ENCODE results near the gene PRAC1.

The PRAC1 gene

DNA sequence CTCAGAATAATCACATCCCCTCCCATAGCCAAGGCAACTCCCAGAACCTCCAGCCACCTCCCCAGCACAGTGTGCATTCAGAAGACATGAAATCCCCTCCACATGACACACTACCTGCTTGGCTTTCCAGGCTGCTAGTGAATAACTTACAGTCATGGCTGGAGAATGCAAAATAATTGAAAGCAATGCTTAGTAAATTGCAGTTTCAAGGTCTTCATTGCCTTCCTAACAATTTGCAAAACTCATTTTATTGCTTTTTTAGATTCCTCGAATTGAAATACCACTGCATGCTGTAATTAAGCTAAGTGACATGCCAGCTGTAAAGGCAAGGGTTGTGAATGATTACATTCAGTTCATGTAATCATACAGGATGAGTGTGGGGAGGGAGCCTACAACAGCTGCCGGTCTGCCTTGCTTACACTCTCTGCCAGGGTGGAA, 35.2 kb upstream of the PRAC1 start:
- peak overlapping the region; percentile 100 for H3K27ac ChIP-seq
- no peak for TF ChIP-seq CTCF (conservative IDR thresholded peaks at IDR 0.05)

DNA sequence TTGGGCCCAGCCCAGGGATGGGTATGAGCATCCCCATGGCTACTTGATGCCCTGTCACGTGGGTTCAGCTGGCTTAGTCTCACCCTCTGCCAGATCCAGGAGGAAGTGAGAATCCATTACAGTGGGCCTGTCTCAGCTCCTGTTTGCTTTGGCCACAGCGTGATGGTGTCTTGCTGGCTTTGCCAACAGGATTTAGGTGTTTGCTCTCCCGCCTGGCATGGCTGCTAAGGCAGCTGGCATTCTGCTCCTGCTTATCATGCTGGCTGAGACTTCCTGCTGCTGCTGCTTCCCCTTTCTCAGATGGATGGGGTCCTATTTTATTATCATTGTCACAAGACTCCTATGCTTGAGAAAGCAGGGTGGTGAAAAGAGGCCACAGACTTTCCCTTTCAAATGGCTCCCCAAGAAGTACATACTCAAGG, 34.5 kb upstream of the PRAC1 start:
- TF ChIP-seq CTCF (conservative IDR thresholded peaks at IDR 0.05), result no peak
- H3K27ac ChIP-seq, result peak overlapping the region; percentile 100

DNA sequence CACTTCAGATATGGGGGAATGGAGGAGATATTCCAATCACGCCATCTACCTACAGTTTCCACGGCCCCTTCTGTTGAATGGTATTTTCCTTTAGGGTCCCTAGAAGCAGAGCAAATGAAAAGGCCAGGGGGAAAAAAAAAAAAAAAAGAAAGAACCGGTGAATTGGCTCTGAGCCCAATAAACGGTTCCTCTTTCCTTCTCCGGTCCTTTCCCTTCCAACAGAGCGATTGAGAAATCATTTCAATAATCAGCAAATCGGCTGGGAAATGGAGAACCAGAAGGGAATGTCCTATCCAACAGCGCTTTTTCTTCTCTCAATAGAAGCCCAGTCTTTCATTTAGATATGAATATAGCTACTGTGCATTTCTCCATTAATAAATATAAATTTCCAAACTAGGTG, 33.0 kb upstream of the PRAC1 start:
- no peak for TF ChIP-seq CTCF (conservative IDR thresholded peaks at IDR 0.05)
- H3K27ac ChIP-seq, result peak overlapping the region; percentile 100

DNA sequence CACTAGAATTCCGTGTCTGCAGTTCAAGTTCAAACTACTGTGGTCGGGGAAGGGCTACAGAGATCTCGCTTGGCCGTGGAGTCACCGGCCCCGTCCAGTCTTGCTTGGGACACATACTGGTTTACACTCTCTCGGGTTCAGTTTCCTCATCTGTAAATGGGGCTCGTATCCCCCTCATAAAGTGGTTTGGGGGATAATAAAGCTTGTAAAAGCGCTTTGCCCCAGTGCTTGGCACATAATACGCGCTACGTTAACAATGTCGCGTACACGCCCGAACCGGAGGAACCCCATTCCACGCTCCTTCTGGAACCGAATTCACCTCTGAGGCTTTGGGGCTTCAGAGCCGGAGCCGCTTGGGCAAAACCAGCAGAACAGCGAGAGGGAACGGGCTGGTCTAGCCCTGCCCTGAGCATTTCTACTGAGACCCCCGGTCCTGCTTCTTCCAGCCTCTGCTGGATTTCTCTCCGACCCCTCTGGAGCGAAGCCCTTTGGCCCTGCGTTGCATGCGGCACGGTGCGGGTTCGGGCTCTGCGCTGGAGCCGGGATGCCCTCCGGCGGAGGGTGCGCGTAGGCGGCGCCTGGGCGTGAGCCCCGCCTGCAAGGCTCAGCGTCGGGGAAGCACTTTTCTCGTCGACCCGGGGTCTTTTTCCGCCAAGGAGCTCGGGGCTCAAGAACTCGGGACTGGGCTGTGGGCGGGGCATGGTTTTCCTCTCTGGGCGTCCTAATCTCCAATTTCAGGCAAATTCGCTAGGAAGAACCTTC, 32.4 kb upstream of the PRAC1 start:
- H3K27ac ChIP-seq, result peak overlapping the region; percentile 100; the same call in 1 of the 2 replicates
- TF ChIP-seq CTCF (conservative IDR thresholded peaks at IDR 0.05), result no peak

GRCh38 chr17:48753794-48754499, 31.6 kb upstream of the PRAC1 start:
- H3K27ac ChIP-seq, result peak overlapping the region; percentile 100; the same call in 1 of the 2 replicates
- TF ChIP-seq CTCF (conservative IDR thresholded peaks at IDR 0.05), result no peak

DNA sequence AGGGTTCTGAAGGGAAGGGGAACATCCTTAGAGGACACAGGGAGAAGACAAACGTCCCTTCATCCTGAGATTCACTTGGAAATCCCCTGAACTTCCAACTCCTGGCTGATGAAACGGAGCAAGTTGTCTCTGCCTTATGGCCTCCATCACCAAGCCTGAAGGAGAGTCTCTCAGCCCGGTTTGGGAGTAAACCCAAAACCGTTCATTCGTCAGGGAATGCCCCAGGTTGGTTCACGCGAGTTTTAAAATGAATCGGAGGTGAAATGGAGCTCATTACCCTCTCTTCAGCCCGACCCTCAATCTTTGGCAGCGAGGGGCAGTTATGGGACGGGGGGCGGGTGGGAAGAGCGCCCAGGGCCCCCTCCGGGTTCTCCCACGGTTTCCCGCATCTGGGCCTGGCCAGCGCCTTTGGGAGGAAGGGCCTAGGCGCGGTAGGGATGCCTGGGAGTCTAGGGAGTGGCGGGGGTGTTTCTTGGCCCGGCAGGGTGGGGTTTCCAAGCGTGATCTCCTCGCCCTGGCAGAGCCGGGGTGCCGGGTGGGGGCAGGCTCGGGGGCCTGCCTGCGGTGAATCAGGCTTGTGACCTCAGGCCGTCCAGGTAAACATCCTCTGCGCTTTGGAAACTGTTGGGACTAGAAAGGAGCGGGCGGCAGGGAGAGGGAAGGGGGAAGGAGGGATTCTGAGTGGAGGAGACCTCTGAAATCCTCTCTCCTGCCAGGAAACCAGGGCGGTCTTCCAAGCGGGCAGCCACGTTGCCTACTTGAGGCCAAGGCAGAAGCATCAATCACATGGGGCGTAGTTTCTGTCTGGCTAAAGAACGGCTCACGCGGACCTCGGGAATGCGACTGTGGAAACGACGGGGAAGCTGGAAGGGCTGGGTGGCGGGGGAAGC, 30.3 kb upstream of the PRAC1 start:
- TF ChIP-seq CTCF (conservative IDR thresholded peaks at IDR 0.05), result no peak
- peak overlapping the region; percentile 100 for H3K27ac ChIP-seq

Data from VCaP (cell line).